GM18499 (cell line): Measurements from ENCODE around the gene MRFAP1L1.
"Not testable (repeated sequence)": the region's sequence is repeated elsewhere in the genome, so short reads cannot be mapped to it uniquely, and the experiment has no call there.

Source experiments
- ATAC-seq: cut with Tn5 transposase; IDR thresholded peaks from one replicate; pipeline ENCODE4 v1.9.1; 2021; ENCODE audit warnings: moderate number of reproducible peaks; ENCODE audit not compliant: insufficient read depth, unreplicated experiment

MRFAP1L1 gene

DNA sequence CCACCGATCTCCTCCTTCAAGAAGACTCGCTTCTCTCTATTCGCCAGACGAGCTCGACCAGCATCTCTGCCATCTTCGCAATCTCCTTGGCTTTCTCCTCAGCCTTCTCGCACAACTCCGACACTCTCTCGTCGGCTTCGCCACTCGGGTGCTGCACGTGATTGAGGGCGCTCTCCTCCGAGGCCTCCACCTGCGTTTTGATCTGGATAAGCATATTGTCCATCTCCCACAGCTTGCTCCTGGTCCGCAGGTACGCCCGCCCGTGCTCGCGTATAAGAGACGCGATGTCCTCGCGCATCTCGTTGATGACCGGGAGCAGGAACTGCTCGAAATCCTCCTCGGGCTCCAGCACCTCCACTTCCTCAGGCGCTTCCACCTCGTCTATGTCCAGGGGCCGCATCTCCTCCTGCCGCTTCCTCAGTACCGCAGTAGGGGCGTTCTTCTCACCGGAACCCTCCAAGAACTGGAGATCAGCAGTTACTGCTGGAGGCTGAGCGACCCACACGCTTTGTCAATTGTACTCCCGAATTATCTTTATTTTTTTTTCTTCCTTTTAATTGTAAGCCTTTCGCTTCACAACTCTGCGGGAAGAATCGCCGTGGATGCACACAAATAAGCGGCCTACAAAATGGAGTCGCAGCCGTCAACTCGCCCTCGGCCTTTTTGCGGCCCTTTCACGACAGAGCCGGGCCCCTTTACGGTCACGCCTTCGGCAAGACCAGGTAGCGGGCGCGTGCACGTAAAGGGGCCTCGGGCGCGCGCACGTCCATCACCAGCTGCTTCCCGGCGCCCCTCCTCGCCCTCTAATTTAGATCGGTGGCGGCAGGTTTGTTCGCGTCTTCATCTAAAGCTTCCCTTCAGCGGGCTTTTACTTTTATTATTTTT, at the start of gene MRFAP1L1:
TSS of gene MRFAP1L1 (minus strand) at position 636 of the 885 bp plus-strand sequence. CDS start at position 400, 236 bp downstream.
- peak; percentile 56 for ATAC-seq

DNA sequence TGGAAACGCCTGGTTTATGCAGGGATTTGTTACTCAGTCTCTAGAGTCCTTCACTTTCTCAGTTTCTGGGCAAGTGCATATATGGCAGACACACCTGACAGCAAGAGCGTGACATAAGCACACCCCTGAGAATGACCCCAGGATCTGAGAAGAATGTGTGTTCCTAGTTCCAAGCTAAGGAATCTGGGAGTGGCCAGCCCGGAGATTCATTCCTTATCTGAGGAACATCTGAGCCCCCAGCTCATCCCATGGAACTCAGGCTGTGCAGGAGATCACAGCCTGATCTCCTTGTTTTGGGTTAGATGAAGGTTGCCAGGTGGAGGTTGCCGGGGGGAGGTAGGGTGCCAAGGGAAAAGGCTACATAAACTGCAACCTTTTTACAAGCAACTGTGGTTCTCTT, 49.1 kb upstream of the MRFAP1L1 start:
- no peak for ATAC-seq

DNA sequence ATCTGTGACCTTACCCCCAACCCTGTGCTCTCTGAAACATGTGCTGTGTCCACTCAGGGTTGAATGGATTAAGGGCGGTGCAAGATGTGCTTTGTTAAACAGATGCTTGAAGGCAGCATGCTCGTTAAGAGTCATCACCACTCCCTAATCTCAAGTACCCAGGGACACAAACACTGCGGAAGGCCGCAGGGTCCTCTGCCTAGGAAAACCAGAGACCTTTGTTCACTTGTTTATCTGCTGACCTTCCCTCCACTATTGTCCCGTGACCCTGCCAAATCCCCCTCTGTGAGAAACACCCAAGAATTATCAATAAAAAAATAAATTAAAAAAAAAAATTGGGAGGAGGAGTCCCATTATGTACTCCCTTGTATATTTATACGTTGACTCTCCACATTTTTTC, 46.7 kb upstream of the MRFAP1L1 start:
- ATAC-seq, result not testable (repeated sequence)

DNA sequence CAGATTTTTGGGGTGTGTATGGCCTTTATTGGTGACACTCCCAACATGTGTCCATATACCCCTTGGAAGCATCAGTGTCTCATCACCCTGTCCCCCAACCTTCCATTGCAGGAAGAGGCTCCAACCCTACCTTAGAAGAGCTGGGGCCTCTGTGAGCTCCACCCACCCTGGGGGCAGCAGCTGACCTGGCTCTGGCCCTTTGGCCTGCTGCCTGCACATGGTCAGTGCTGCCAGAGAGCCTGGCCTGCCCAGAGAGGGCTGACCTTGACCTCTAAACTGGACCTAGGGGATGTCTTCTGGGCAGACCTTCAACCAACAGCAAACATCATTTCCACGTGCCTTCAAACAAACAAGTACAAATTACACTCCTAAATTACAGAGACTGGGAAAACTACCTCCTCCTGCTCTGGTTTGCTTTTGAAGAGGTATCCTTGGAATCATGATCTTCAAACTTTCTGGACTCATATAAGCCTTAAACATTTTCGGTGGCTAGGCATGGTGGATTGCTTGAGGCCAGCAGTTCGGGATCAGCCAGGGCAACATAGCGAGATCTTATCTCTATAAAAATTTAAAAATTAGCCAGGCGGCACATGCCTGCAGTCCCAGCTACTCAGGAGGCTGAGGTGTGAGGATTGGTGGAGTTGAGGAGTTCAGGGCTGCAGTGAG, 45.6 kb upstream of the MRFAP1L1 start:
- no peak for ATAC-seq

DNA sequence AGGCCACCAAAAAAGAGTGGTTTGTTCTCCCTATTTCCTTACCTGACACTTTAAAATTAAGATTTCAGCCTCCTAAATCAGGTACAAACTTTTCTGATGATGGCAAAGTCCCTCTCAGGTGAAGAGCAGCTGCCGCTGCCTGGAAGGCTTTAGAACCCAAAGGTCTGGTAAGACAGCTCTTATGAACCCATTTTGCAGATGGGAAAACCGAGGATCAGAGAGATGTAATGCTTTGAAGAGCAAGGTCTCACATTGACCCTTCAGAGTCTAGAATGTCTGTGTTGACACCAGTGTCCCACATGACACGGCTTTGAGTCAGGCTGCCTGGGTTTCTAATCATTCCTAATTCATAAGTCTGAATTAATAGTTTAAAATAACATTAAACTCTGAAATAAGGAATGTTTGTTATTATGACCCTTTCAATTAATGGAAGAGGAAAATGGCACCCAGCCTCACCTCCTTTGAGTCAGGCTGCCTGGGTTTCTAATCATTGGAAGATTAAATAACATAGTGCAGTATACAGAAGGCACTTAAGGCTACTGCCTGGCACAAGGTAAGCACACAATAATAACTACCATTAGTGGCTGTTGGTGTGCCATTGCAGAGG, 44.9 kb upstream of the MRFAP1L1 start:
- ATAC-seq, result no peak

DNA sequence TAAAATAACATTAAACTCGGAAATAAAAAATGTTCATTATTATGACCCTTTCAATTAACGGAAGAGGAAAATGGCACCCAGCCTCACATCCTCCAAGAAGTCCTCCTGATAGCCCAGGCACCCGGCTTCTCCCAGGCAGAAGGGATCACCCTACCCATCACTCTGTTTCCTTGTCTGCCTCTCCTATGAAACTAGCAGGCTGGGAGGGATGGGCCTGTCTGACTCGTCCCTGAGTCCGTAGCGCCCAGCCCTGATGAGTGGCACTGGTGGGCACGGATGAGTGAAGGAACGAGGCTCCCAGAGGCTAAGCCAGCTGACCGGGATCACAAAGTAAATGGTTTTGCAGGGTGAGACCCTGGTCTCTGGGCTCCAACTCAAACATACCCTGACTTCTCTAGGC, 44.2 kb upstream of the MRFAP1L1 start:
- no peak for ATAC-seq

DNA sequence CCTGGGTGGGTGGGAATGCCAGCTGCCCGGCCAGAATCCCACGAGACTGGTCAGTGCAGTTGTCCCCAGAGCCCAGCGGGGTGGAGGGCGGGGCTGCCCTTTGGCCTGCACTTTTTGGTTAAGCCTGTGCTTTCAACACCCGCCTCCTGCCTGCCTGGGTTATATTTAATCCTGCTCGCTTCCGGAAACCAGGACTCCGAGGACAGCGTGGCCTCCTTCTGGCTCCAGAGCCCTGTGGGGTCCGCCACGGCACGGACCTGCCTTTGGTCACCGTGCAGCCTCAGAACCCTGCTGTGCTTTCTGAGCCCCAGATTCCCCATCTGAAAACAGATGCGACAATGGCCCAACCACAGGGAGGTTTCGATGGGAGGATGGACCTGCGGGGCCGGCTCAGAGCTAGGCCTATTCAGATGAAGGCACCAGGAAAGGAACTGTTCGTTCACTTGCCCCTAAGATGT, 43.5 kb upstream of the MRFAP1L1 start:
- no peak for ATAC-seq

DNA sequence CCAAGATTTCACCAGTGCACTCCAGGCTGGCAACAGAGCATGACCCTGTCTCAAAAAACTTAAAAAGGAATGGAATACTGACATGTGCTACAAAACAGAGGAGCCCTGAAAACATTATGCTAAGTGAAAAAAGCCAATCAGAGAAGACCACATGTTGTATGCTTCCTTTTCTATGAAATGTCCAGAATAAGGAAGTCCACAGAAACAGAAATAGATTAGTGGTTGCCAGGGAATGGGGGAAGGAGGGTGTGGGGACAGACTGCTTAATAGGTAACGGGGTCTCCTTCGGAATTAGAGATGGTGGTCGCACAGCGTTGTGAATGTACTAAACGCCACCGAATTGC, 42.8 kb upstream of the MRFAP1L1 start:
- ATAC-seq, result no peak

DNA sequence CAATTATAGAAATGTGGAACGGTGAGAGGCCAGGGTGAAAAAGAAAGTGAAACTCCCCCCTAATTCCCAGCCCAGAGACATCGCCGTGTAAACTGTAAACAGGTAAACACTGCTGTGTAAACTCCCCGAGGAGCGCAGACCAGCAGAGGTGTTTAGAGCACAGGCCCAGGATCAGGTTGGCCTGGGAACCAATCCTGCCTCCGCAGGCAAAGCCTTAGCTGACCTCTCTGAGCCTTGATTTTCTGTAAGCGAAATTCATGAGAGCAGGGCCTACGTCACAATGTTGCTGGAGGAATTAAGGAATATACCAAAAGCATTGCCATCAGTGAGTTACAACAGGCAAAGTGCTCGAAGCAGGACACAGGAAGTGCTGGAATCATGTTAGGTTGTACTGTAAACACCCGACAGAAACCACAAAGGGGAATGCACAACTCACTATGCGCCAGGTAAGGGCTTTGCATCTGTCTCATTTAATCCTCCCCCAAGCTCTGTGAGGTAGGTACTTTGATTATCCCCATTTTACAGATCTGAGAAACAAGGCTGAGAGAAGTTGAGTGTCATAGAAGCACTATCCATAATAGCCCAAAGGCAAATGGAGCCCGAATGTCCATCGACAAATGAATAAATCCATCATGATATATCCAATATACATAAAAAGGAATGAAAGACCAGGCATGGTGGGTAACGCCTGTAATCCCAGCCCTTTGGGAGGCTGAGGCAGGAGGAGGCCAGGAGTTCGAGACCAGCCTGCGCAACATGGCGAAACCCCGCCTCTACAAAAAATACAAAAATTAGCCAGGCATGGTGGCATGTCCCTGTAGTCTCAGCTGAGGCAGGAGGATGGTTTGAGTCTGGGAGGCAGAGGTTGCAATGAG, 42.2 kb upstream of the MRFAP1L1 start:
- no peak for ATAC-seq

DNA sequence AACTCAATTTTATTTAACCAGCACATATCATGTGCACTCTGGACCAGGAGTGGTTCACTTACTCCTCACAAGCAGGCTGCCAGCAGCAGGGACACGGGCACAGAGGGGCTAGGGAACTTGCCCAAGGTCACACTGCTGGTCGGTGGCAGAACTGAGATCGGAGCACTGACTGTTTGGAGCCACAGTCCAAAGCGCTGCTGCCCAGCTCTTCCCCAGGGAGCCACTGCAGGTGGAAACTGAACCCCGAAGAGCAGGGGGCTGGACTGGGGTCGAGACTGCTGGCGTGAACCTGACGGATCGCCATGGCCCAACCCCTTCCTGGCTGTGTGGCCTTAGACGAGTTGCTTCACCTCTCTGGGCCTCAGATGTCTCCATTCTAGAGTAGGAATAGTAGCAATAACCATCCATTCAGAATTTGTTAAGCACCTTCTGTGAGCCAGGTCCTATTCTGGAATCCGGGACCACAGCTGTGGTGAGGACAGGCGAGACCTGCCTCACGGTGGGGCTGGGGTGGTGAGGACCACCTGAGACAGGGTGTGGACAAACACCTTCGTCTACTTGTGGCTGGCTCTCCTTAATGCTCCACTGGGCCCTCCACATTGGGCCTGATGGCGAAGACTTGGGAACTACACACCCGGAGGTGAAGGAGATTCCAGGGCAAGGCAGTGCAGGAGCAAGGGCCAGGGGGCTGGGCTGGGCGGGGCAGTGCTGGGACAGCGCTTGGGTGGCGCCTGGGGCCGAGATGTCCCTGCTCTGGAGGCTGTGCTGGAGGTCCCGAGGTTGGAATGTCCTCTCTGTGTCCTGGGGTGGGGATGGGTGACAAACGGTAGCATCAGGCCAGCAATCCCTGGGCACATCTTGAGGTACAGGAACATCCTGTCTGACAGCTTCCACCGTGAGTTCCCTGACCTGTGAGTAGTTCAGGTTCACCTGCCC, 40.9 kb upstream of the MRFAP1L1 start:
- no peak for ATAC-seq

DNA sequence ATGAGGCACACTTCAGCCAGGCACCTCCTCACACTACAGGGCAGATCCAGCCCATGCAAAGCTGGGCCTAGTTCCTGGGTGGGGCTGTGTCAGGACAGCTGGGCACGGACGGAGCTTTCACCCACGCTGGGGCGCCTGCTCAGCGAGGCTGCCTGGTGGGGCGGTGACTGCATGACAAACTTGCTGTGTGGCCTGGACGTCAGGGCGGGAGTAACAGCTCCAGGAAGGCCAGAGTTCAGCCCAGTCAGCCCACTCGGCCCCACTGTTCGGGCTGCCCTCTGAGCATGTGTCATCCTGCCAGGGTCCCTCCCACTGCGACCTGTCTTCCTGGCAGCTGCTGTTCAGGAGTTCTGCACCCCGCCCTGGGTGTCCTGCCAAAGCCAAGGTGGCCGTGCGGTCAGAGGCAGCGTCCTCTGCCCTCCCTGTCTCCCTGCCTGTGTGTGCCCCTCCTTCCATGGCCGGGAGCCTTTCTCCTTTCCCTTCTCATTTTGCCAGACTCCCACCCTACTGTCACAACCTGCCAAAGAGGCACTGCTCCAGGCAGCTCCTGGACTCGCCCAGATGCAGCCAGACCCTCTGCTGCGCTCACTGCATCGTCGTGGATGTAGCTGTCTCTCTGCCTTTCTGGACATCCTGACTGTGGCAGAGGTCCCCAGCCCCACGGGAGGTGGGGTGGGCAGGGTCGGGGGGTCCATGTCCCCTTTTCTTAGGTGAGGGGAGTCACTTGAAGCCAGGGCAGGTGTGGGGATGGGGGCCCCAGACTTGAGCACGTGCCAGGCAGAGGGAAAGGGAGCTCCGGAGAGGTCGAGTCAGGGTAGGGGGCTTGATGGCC, 39.9 kb upstream of the MRFAP1L1 start:
- ATAC-seq, result no peak

DNA sequence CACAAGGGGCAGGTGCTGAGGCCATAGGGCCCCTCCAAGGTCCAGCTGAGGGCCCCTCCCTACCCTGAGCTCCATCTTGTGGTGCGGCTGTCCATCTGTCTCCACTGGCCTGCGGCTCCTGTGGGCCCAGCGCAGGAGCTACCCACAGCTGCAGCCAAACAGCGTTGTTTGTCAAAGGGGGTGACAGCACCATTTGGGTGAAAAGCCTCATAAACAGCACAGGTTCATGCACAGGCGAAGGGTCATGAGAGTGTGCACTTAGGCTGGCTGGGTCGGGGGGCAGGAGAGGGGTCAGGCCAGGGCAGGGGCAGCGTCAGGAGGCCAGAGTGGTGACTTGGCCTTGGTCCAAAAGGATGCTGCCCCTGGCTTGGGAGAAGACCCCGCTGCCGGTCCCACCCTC, 38.6 kb upstream of the MRFAP1L1 start:
- no peak for ATAC-seq

DNA sequence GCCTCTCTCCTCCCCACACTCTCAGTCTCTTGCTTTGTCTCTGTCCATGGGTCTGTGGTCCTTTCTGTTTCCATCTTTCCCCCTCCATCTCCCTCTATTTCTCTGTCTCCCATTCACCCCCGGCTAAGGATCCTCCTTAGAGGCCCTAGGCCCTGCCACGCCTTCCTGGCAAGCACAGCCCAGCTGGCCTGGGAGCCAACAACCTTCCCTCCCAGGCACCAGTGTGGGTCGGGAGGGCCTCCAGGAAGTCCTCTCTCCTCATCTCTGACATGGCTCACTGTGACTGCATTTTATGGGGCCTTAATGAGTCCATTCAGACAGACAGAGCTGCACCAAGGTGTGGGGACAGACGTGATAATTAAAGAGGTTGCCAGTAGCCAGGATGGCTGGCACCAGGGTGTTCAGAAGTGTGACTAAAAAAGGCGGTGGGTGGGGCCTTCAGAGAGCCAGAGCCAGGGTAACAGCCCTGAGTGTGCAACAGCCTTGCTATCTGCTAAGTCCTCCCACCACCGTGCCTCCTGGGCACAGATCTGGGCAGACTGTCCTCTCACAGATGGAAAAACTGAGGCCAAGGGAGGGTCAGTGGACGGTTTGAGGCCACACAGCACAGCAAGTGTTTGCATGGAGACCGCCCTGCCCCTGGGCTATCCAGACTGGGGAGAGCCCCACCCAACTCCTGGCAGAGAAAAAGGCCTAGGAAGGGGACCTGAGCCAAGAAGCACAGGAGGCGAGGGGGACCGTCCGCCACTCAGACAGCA, 37.8 kb upstream of the MRFAP1L1 start:
- ATAC-seq, result no peak

DNA sequence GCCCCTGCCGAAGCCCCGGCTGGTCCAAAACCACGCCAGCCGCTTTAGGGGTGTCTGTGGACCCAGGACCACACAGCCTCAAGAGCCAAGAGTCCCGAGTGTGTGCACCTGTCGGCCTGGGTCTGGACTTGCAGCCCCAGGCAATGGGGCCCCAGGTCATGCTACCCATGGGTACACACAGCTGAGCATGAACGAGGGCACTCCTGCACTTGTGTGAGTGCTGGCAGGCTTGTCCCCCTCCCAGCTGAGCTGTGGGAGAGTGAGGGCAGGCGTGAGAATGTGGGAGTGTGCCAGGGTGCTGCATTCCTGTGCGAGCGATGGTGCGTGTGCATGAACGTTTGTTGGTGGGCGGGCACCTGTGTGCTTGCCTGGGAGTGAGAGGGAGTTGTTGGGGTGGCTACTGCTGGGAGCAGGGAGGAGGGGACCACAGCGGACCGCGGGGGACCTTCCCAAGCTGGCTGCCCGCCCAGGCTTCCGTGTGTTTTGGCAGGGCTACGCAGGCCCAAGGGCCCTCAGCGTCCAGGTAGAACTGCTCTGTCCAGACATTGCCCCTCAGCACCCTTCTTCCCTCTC, 37.1 kb upstream of the MRFAP1L1 start:
- no peak for ATAC-seq

DNA sequence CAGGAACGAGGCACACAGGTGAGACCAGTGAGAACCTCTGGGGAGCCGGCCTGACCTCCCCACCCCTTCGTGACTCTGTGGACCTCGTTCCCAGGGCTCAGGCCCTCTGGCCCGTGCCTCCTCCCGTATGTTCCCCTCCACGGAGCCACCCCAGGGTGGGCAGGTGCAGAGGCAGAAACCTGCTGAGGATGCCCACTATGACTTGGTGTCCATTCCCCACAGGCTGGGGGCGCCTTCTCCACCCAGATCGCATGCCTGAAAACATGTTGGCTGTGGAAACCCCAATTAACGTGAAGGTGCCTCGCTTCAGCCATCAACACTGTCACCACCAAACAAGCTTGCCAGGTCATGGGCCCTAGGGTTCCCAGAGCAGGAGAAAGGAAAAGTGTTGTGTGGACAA, 33.3 kb upstream of the MRFAP1L1 start:
- no peak for ATAC-seq

DNA sequence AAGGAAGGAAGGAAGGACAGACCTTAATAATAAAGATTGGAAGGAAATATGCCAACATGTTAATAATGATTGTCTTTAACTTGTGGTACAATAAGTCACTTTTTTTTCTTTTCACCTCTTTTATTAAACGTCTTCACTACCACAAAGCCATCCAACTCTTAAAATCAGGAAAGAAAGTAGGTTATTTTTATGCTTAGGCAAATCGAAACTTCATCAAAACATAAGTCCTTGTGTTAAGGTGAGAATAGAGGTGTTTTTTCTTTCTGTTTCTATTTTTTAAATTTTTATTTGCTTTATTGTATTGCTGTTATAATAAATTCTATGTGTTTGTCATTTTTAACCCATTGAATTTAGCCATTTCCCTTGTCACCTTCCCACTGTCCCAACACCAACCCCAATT, 32.8 kb upstream of the MRFAP1L1 start:
- no peak for ATAC-seq

DNA sequence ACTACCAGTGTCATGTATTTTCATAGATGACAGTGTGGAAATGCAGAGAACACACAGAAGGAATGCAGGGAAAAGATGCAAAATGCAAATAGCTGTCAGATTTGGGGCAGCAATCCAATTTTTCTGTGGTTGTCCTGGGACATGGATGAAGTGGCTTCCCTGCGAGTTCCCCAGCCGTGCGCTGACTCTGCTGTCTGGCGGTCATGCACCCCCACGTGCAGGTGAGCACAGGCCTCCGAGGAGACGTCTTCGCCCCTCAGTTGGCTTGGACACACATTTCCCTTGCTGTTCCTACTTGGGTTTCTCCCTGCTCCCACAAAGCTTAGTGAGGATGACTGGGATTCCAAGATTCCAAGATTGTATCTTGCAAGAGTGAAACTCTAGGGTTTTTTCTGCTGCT, 30.7 kb upstream of the MRFAP1L1 start:
- no peak for ATAC-seq
